Transverse colon (tissue), 3 donors: ENCODE data around the gene SULF2.

Experiments
- EP300 ChIP-seq: sonication (generic); formaldehyde crosslinking; IDR thresholded peaks from one replicate; pipeline ENCODE4 v1.6.1; 2017; ENCODE audit warnings: antibody characterized with exemption, low read depth
- TF ChIP-seq, protein P1 (sequence below), 5 experiments: fragments of 200-600 bp in 3 of 5; fragments of 450-650 bp in 2 of 5; sonication (generic) in 3 of 5; IDR thresholded peaks; 1 replicate in 2 of 5; 2 replicates in 3 of 5; pipeline ENCODE4 v1.5.1; 2016 to 2017; ENCODE audit warnings: antibody characterized with exemption in 5 of 5, inconsistent platforms in 3 of 5, mild to moderate bottlenecking in 2 of 5, moderate library complexity in 1 of 5

DNA sequence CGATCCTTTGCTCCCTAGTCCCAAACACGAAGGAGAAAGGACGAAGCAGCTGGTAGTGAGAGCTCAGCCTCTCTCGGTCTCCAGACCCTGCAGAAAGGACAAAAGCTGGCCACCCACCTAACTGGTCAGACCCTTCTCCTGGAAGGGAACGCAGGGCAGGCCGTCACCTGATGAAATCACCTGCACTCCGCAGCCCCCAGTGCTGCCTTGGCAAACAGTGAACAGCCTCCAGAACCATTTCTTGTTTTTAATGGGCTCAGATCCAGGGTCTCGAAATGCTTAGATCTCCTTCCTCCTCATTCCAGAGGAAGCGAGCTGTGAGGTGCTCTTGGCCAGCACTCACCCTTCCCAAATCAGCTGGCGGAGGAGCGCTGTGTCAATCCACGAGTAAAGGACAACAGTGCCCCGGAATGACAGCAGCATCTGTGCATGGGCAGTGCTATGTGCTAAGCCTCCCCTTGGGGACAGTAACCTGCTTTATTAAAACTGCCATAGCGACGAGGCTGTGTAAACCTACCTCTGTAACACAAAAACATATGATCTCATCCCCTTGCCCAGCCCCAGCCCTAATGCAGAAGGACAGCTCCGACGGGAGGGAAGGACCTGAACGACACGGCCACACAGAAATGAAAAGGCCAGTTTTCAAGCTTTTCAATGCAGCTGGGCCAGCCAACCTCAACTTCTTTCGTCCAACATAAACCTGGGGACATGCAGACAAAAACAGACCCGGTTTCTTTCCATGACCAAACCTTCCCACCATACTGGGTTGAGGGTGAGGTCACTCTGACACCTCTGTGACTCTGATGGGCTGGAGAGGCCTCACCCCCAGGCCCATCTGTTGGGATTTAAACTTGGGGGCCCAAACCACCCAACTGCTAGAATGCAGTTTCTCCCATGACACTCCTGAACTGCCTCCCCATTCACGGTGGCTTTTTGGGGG lies 43.3 kb downstream of the SULF2 start:
- TF ChIP-seq, protein P1, sequence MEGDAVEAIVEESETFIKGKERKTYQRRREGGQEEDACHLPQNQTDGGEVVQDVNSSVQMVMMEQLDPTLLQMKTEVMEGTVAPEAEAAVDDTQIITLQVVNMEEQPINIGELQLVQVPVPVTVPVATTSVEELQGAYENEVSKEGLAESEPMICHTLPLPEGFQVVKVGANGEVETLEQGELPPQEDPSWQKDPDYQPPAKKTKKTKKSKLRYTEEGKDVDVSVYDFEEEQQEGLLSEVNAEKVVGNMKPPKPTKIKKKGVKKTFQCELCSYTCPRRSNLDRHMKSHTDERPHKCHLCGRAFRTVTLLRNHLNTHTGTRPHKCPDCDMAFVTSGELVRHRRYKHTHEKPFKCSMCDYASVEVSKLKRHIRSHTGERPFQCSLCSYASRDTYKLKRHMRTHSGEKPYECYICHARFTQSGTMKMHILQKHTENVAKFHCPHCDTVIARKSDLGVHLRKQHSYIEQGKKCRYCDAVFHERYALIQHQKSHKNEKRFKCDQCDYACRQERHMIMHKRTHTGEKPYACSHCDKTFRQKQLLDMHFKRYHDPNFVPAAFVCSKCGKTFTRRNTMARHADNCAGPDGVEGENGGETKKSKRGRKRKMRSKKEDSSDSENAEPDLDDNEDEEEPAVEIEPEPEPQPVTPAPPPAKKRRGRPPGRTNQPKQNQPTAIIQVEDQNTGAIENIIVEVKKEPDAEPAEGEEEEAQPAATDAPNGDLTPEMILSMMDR (IDR thresholded peaks at IDR 0.05), result no peak
- no peak for TF ChIP-seq EP300
